HG02571 (cell line): ENCODE results near the gene THAP4.
A peak's percentile ranks its signal among the peaks of the same experiment; 100 is the strongest.

Experiments used
- ATAC-seq: cut with Tn5 transposase; IDR thresholded peaks from one replicate; pipeline ENCODE4 v1.9.1; 2021; ENCODE audit warnings: mild to moderate bottlenecking, moderate library complexity; ENCODE audit not compliant: unreplicated experiment

Gene THAP4

GRCh38 chr2:241637018-241637794, at the start of gene THAP4, which contains the start of gene ATG4B:
THAP4 (minus strand) TSS chr2:241637158; CDS start chr2:241637017, 141 bp downstream.
ATG4B (plus strand) TSS chr2:241637693; CDS start chr2:241637715, 22 bp downstream.
- peak; percentile 61 for ATAC-seq

GRCh38 chr2:241686324-241686649, 49.3 kb upstream of the THAP4 start:
- no peak for ATAC-seq

- no peak for ATAC-seq
Measured at GRCh38 chr2:241680827-241681599, 44.1 kb upstream of the THAP4 start.

DNA sequence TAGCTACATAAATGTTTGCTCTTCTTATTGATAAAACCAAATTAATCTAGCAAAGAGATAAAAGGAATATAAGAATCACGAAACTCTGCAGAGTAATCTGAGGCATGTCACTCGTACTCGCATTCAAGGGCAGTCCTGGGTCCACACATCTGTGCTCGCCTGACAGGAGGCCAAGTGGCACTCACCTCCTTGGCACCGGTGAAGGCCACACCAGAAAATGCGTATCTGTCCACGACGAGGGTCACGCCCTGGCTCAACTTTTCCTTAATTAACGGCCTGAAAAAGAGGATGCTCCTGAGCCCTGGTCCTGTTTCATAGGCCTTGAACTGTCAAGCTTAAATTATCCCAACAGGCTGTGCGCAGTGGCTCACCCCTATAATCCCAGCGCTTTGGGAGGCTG, 43.1 kb upstream of the THAP4 start:
- no peak for ATAC-seq

DNA sequence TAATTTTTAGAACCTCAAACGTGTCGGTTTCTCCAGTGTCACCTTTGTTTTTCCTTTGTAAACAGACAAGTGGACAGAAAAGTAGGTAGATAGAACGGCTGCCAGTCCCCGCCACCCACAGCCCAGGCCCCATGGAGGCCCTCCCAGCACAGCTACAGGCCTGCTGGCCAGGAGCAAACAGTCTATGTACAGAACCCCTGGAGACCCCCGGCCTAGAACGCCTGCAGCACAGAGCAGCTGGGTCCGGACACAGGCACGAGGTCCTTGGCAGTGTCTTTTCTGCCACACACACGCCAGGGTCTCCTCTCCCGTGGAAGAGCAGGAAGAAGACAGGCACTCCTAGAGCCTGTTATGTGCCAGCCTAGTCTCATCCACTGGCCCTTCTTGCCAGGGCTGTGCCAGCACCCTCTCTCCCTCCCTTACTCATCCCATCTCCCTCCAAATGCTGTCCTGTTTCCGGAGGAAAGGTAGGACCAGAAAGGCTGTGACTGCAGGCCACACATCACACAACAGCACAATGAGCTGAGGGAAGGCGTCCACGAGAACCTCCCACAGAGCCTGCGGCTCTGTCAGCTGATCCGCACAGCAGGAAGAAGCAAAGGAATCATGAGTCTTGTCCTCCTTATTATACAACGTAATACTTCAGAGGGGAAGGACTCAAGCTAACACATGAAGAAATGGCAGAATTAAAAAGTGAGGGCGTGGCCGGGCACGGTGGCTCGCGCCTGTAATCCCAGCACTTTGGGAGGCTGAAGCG, 42.0 kb upstream of the THAP4 start:
- ATAC-seq = no peak

GRCh38 chr2:241678307-241678706, 41.3 kb upstream of the THAP4 start:
- ATAC-seq = no peak

GRCh38 chr2:241677392-241677791, 40.4 kb upstream of the THAP4 start:
- ATAC-seq = no peak

DNA sequence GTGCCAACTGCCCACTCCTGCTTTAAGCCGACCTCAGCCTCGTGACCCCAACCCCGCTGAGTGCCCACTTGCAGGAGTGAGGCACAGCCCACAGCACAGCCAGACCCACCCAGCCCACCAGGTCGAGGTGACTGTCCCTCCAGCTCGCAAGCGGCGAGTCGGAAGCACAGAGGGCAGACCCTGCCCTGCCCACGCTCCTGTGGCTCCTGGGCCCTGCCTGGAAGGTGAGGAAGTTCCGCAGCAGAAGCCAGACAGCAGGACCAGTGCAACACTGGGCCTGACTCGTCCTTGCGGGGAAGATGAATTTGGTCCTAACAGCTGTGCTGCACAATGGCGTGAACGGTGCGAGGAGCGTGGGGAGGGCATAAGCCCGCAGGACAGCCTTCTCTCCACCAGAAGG, 39.7 kb upstream of the THAP4 start:
- no peak for ATAC-seq

DNA sequence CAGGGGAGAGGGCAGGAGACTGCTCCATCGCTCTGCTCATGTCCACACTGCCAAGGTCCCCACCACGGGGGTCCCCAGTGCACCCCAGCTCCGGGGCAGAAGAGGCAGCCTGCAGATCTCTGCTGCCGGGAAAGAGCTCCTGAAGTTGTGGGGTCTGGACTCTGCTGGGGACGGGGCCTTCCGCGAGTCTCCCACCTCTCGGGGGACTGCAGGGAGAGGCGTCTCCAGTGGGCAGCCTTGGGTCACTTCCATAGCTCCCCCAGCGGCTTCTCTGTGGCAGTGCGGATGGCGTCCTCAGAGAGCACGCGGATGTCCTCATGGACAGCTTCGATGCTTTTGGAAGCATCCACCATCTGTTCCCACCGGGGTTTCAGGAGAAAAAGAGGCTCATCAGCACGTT, 38.9 kb upstream of the THAP4 start:
- ATAC-seq = no peak

DNA sequence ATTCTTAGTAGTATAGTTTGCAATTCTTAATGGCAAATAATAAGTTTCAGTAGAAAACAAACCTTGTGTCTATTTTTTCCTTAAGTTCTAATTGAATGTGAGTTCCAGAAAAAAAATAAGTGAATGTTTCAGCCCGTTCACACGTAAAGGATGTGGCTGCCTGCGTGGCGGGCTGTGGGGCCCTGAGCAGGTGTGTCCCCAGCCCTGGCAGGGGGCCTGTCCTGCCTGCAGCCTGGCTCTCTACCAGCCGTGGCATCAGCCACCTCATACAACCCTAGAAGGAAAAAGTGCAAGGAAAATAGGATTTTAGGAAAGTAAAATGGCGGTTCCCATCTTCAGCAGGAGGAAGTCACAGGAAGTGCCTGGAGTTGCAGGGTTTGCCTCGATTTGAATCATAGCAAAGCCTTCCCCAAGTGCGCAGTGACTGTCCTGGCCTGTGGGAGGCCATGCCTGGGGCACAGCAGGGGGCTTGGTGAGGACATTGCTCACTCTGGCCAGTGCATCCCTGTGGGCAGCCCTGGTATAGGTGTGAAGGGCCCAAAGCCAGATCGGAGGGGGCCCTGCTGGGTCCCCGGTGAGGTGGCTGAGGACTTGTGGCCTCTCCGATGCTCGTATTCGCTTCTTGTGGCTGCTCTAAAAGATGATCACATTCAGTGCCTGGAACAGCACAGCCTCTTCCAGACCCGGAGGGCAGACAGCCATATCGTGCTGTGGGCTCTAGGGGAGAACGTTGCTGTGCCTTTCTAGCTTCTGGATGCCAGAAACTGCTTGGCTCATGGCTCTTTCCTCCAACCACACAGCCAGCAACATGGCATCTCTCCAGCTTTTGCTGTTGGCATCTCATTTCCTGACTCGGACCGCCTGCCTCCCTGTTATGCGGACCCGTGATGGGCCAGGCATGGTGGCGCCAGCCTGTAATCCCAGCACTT, 37.1 kb upstream of the THAP4 start:
- no peak for ATAC-seq

GRCh38 chr2:241673189-241673663, 36.3 kb upstream of the THAP4 start:
- ATAC-seq = no peak

- ATAC-seq = no peak
Measured at GRCh38 chr2:241672243-241673188, 35.6 kb upstream of the THAP4 start.

DNA sequence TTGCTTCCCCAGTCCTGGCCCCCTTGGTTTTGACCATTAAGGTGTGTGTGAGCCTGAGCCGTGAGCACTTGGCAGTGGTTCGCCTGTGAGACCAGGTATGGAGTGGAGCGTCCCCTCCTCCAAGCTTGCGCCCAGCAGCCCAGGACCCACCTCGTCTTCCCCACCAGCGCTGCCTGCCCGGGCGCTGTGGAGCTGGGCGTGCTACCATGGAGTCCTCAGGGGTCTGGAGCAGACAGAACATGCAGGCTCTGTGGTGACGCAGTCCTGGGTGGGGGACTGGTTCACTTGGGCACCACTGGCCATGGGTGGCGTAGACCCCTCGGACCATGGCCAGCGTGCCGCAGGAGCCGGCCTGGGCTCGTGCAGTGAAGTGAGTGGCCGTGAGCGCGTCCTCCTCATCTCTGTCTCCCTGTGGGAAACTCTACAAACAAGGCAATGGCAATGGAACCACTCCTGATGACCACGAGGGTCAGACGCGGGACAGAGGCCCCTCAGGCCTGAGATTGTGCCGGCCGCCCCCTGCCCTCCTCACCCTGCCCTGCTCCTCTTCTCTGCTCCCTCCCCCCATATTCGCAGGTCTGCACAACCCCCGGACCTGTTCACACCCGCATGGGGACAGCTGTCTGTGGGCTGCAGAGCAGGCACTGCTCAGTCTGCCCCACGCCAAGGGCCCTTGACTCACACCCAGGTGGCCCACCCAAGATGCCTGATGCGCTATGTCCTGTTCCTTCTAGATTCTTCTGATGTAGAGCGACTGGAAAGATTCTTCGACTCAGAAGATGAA, 34.7 kb upstream of the THAP4 start:
- ATAC-seq = no peak

DNA sequence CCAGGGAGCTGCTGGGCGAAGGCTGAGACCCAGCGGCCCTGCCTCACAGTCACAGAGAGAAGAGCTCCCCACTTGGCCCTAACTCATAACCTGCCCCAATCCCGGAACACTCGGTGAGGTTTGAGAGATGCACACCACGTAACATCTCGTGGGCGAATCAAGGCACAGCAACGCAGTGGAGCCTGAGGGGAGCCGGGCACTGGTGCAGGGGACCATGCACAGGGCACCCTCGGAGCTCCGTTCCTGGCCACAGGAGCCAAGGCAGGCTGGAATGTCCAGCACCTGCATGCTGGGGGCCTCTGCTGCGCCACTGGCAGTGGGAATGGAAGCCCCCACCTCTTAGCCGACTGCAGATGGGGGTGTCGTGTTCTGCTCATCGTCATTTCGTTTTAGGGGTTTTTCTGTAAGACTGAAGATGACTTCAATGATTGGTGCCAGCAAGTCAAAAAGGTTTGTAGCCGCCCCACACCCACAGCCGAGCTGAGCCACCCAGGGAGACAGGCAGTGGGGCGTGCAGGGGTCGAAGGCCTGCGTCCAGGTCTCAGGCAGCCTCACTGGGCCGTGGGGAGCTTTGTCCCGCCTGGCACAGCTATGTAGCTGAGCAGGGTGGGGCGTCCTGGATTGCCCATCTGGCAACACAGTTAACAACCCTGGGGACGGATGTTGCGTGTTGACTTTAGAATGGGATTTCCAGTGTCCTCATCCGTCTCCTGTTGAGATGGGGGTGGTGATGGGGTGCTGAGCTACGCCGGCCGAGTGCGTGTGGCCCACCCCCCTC, 33.6 kb upstream of the THAP4 start:
- no peak for ATAC-seq

GRCh38 chr2:241668839-241669238, 31.9 kb upstream of the THAP4 start:
- no peak for ATAC-seq

DNA sequence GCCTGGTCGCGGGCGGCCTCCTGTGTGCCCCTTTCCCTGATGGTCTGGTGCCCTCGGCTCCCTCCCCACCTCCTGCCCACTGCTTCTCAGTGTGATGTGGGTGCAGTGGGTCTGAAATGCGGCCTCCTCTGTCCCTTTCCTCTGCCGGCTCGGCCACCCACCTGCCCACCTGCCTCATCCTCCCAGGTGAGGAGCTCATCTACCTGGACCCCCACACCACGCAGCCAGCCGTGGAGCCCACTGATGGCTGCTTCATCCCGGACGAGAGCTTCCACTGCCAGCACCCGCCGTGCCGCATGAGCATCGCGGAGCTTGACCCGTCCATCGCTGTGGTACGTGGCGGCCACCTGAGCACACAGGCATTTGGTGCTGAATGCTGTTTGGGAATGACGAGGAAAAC, 31.4 kb upstream of the THAP4 start:
- no peak for ATAC-seq

DNA sequence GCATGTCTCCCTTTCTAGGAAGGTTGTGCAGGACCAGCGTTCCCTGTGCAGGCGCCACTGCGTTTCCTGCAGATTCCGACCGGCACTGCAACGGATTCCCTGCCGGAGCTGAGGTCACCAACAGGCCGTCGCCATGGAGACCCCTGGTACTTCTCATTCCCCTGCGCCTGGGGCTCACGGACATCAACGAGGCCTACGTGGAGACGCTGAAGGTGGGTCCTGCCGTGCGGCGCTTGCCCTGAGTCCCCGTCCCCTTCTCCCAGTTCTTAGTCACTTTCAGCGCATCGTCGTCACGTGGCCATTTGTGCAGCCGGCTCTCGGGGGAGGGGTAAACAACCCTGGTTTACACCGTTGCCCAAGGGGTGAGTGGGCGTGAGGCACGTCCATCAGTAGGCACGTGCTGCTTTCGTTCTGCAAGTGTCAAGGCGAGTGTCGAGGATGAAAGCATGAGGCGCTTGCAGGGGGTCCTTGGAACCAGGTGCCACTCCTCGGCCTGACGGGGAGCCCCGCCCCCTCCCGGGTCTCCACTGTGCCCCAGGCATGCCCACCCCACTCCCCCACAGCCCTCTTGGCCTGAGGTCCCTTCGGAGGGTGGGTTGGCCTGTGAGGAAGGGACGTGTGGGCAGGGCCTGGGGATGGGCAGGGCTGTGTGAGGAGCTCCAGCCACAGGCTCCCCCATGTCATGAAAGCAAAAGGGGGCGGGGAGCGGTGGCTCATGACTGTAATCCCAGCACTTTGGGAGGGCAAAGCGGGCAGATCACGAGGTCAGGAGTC, 29.9 kb upstream of the THAP4 start:
- no peak for ATAC-seq
